ENCODE measurements around the gene TGFBRAP1. TPM values are rescaled to one million over a fixed set of nuclear protein-coding genes. Genes with fewer than 3 reads are reported as not detected.
A peak's percentile ranks its signal among the peaks of the same experiment; 100 is the strongest.
"Not testable (repeated sequence)": the region's sequence is repeated elsewhere in the genome, so short reads cannot be mapped to it uniquely, and the experiment has no call there.

TGFBRAP1 gene
- polyA plus RNA-seq, 4 donors, result 15.5 to 16.4 (median 15.6) TPM

GRCh38 chr2:105358593-105358992, 29.1 kb upstream of the TGFBRAP1 start:
- no peak for DNase-seq (ENCODE audit: low read depth in 4 of 4, low spot score in 3 of 4)

GRCh38 chr2:105357122-105357521, 27.6 kb upstream of the TGFBRAP1 start:
- DNase-seq (ENCODE audit: low read depth in 4 of 4, low spot score in 3 of 4), result no peak

- no peak for DNase-seq (ENCODE audit: low read depth in 4 of 4, low spot score in 3 of 4)
Measured at GRCh38 chr2:105344704-105345345, 15.3 kb upstream of the TGFBRAP1 start.

- no peak for DNase-seq (ENCODE audit: low read depth in 4 of 4, low spot score in 3 of 4)
Measured at GRCh38 chr2:105339414-105339813, 9.9 kb upstream of the TGFBRAP1 start.

- no peak for DNase-seq (ENCODE audit: low read depth in 4 of 4, low spot score in 3 of 4)
Measured at GRCh38 chr2:105338020-105338385, 8.5 kb upstream of the TGFBRAP1 start.

GRCh38 chr2:105337122-105338019, 7.8 kb upstream of the TGFBRAP1 start, which contains the start of gene C2orf49:
Gene C2orf49, plus strand, starts transcription at chr2:105337540. Its CDS starts 48 bp downstream, at chr2:105337588.
- peak; percentile 88 to 97 (median 90) for DNase-seq (ENCODE audit: low read depth in 4 of 4, low spot score in 3 of 4)

- DNase-seq (ENCODE audit: low read depth in 4 of 4, low spot score in 3 of 4), result no peak
Measured at GRCh38 chr2:105336786-105337121, 7.2 kb upstream of the TGFBRAP1 start.

GRCh38 chr2:105335469-105335868, 5.9 kb upstream of the TGFBRAP1 start:
- DNase-seq (ENCODE audit: low read depth in 4 of 4, low spot score in 3 of 4), result no peak

GRCh38 chr2:105334211-105334610, 4.7 kb upstream of the TGFBRAP1 start:
- DNase-seq (ENCODE audit: low read depth in 4 of 4, low spot score in 3 of 4), result no peak

- DNase-seq (ENCODE audit: low read depth in 4 of 4, low spot score in 3 of 4), result no peak
Measured at GRCh38 chr2:105330681-105331375, 1.3 kb upstream of the TGFBRAP1 start.

GRCh38 chr2:105329197-105329554, 359 bp downstream of the TGFBRAP1 start:
- no peak for DNase-seq (ENCODE audit: low read depth in 4 of 4, low spot score in 3 of 4)

- peak in 1 of 4 donors; percentile 26 for DNase-seq (ENCODE audit: low read depth in 4 of 4, low spot score in 3 of 4)
Measured at GRCh38 chr2:105328281-105329196, 996 bp downstream of the TGFBRAP1 start.

- no peak for DNase-seq (ENCODE audit: low read depth in 4 of 4, low spot score in 3 of 4)
Measured at GRCh38 chr2:105327690-105328089, 1.8 kb downstream of the TGFBRAP1 start.

GRCh38 chr2:105327271-105327670, 2.3 kb downstream of the TGFBRAP1 start:
- DNase-seq (ENCODE audit: low read depth in 4 of 4, low spot score in 3 of 4), result not testable (repeated sequence)

GRCh38 chr2:105325389-105325963, 4.1 kb downstream of the TGFBRAP1 start:
- DNase-seq (ENCODE audit: low read depth in 4 of 4, low spot score in 3 of 4), result no peak

- DNase-seq (ENCODE audit: low read depth in 4 of 4, low spot score in 3 of 4), result no peak
Measured at GRCh38 chr2:105324732-105325131, 4.8 kb downstream of the TGFBRAP1 start.

GRCh38 chr2:105324101-105324500, 5.4 kb downstream of the TGFBRAP1 start:
- no peak for DNase-seq (ENCODE audit: low read depth in 4 of 4, low spot score in 3 of 4)

GRCh38 chr2:105323111-105323510, 6.4 kb downstream of the TGFBRAP1 start:
- DNase-seq (ENCODE audit: low read depth in 4 of 4, low spot score in 3 of 4), result no peak

- no peak for DNase-seq (ENCODE audit: low read depth in 4 of 4, low spot score in 3 of 4)
Measured at GRCh38 chr2:105321875-105322646, 7.5 kb downstream of the TGFBRAP1 start.

Measured in right renal pelvis (tissue), 4 donors.